HepG2 (cell line): ENCODE data around the gene MTHFR. TPM values are rescaled to one million over a fixed set of nuclear protein-coding genes. Genes with fewer than 3 reads are reported as not detected.
A peak's percentile ranks its signal among the peaks of the same experiment; 100 is the strongest.

Source experiments
- CBX5 ChIP-seq: sonication (generic); formaldehyde crosslinking; IDR thresholded peaks from 2 replicates; pipeline ENCODE4 v1.4.0; 2020; ENCODE audit warnings: missing genetic modification reagents, borderline replicate concordance
- CC2D1A ChIP-seq: sonication (generic); formaldehyde crosslinking; IDR thresholded peaks from 2 replicates; pipeline ENCODE4 v1.8.1; 2023; ENCODE audit warnings: mild to moderate bottlenecking, missing genetic modification reagents
- CSRNP1 ChIP-seq: sonication (generic); formaldehyde crosslinking; IDR thresholded peaks from 2 replicates; pipeline ENCODE4 v1.8.1; 2023; ENCODE audit warnings: mild to moderate bottlenecking, missing genetic modification reagents
- CSRNP2 ChIP-seq: sonication (generic); formaldehyde crosslinking; conservative IDR thresholded peaks from 2 replicates; pipeline ENCODE4 v1.8.0; 2022; ENCODE audit warnings: low read depth, missing genetic modification reagents
- GATA4 ChIP-seq: sonication (generic); IDR thresholded peaks from 2 replicates; pipeline ENCODE4 v1.6.1; 2016; ENCODE audit warnings: antibody characterized with exemption, low read depth, borderline replicate concordance
- GATAD1 ChIP-seq: IDR thresholded peaks from 2 replicates; pipeline ENCODE4 v1.6.1; 2016; ENCODE audit warnings: missing genetic modification reagents, missing compliant biosample characterization
- GTF3A ChIP-seq: sonication (generic); formaldehyde crosslinking; conservative IDR thresholded peaks from 2 replicates; pipeline ENCODE4 v1.4.0; 2020; ENCODE audit warnings: mild to moderate bottlenecking, missing genetic modification reagents
- JUNB ChIP-seq: sonication (generic); formaldehyde crosslinking; IDR thresholded peaks from 2 replicates; pipeline ENCODE4 v1.8.0; 2022; ENCODE audit warnings: missing genetic modification reagents, mild to moderate bottlenecking, borderline replicate concordance
- NPAS2 ChIP-seq: sonication (generic); formaldehyde crosslinking; IDR thresholded peaks from 2 replicates; pipeline ENCODE4 v1.8.0; 2022; ENCODE audit warnings: mild to moderate bottlenecking, missing genetic modification reagents, borderline replicate concordance
- POGK ChIP-seq: sonication (generic); formaldehyde crosslinking; conservative IDR thresholded peaks from 2 replicates; pipeline ENCODE4 v1.8.0; 2022; ENCODE audit warnings: mild to moderate bottlenecking, moderate library complexity, missing genetic modification reagents
- SMAD9 ChIP-seq: sonication (generic); formaldehyde crosslinking; IDR thresholded peaks from 2 replicates; pipeline ENCODE4 v1.5.1; 2020; ENCODE audit warnings: mild to moderate bottlenecking, missing genetic modification reagents
- TOE1 ChIP-seq: sonication (generic); formaldehyde crosslinking; IDR thresholded peaks from 2 replicates; pipeline ENCODE4 v1.4.0; 2020; ENCODE audit warnings: mild to moderate bottlenecking, missing genetic modification reagents
- ZBED4 ChIP-seq: sonication (generic); formaldehyde crosslinking; IDR thresholded peaks from 2 replicates; pipeline ENCODE4 v1.4.0; 2020; ENCODE audit warnings: missing genetic modification reagents, borderline replicate concordance
- ZMAT5 ChIP-seq: sonication (generic); formaldehyde crosslinking; IDR thresholded peaks from 2 replicates; pipeline ENCODE4 v1.5.0; 2020; ENCODE audit warnings: mild to moderate bottlenecking, low read depth, missing genetic modification reagents, borderline replicate concordance
- ZNF296 ChIP-seq: sonication (generic); formaldehyde crosslinking; conservative IDR thresholded peaks from 2 replicates; pipeline ENCODE4 v1.5.0; 2020; ENCODE audit warnings: mild to moderate bottlenecking, missing genetic modification reagents
- ZNF672 ChIP-seq: sonication (generic); formaldehyde crosslinking; IDR thresholded peaks from 2 replicates; pipeline ENCODE4 v1.8.1; 2022; ENCODE audit warnings: missing genetic modification reagents
- ZNF749 ChIP-seq: sonication (generic); formaldehyde crosslinking; IDR thresholded peaks from 2 replicates; pipeline ENCODE4 v1.8.0; 2022; ENCODE audit warnings: mild to moderate bottlenecking, missing genetic modification reagents, moderate library complexity, borderline replicate concordance
- polyA plus RNA-seq, 8 experiments: library from polyadenylated mRNA; depleted of rRNA in 3 of 8; stranded (reverse) in 7 of 8; unstranded in 1 of 8; fragments of >200 nt; fragmentation: Illumina TruSeq in 4 of 8; extraction: Trizol in 4 of 8; gene quantifications; 2 replicates each; pipeline versions ENCODE4 v1.2.1 to v1.2.3, GENCODE V29; 2011 to 2016; ENCODE audit warnings: low read depth in 4 of 8, missing spikeins in 1 of 8, mixed read lengths in 1 of 8; ENCODE audit not compliant: insufficient read depth in 1 of 8
- total RNA-seq, 5 experiments: library from RNA; depleted of rRNA; stranded (reverse); fragments of >200 nt; fragmentation: Illumina TruSeq; extraction: Trizol; gene quantifications; 2 replicates each; pipeline ENCODE4 v1.2.3, GENCODE V29; 2016; ENCODE audit warnings: low read depth in 1 of 5

The MTHFR gene
- total and polyA plus RNA-seq, 2 of the 13 experiments (the other 11 are each of a cell fraction or from before 2014, with no cell fraction given): 3.8 to 8.2 TPM

GRCh38 chr1:11805422-11806306 is at the start of gene MTHFR, which contains the start of gene CLCN6 (continued):
- TF ChIP-seq GATA4: peak; percentile 51
- peak; percentile 46; the same call in 1 of the 2 replicates for TF ChIP-seq ZBED4 (CRISPR knock-in tag)
- peak; percentile 68; the same call in 1 of the 2 replicates for TF ChIP-seq CBX5
- TF ChIP-seq SMAD9 (CRISPR knock-in tag): no peak
- peak; percentile 76 for TF ChIP-seq ZNF749 (CRISPR knock-in tag)
- TF ChIP-seq NPAS2 (CRISPR knock-in tag): no peak
- no peak for TF ChIP-seq CSRNP2 (CRISPR knock-in tag)
- TF ChIP-seq ZNF296: no peak
- TF ChIP-seq POGK (CRISPR knock-in tag): peak; percentile 82; the same call in 1 of the 2 replicates
- no peak for TF ChIP-seq GTF3A (CRISPR knock-in tag)
- TF ChIP-seq ZNF672 (CRISPR knock-in tag): no peak
- 0 out of 2 replicates have a peak, but pooled peaks have one; percentile 50 for TF ChIP-seq TOE1
- peak; percentile 96 for TF ChIP-seq GATAD1 (CRISPR knock-in tag)
- TF ChIP-seq CSRNP1 (CRISPR knock-in tag): no peak; the same call in none of the 2 replicates
- no peak for TF ChIP-seq ZMAT5
- TF ChIP-seq CC2D1A (CRISPR knock-in tag): no peak
- TF ChIP-seq JUNB: no peak; the same call in 1 of the 2 replicates
